ENCODE results near the gene ZNF746. TPM values are rescaled to one million over a fixed set of nuclear protein-coding genes. Genes with fewer than 3 reads are reported as not detected.

The ZNF746 gene
- polyA plus RNA-seq, 2 of the 4 experiments (the other 2 are of a cell fraction): 6.8 to 10.7 TPM

GRCh38 chr7:149477494-149478443 lies 19.8 kb downstream of the ZNF746 start (continued):
- TF ChIP-seq MAZ (IDR thresholded peaks at IDR 0.05; ENCODE audit: borderline replicate concordance, low read depth, low read length): no peak
- no peak for TF ChIP-seq TP53 (CRISPR knock-in tag; IDR thresholded peaks at IDR 0.05)
- TF ChIP-seq HEYL (CRISPR knock-in tag; IDR thresholded peaks at IDR 0.05): no peak
- no peak for TF ChIP-seq HMGXB4 (CRISPR knock-in tag; IDR thresholded peaks at IDR 0.05; ENCODE audit: borderline replicate concordance)
- no peak for TF ChIP-seq POLR2A (IDR thresholded peaks at IDR 0.05; ENCODE audit: low read length)

GRCh38 chr7:149476791-149477190 lies 20.8 kb downstream of the ZNF746 start:
- no peak for FAIRE-seq
- H3K4me3 ChIP-seq: no peak overlapping the region

More at GRCh38 chr7:149476791-149477190, 20.8 kb downstream of the ZNF746 start:
- H3K27ac ChIP-seq: no peak overlapping the region
- 94% methylated on average over 12 of the region's 12 CpGs for WGBS (ENCODE audit: missing lambda C conversion rate)
- peaks cover 5% of the 10 kb centered on the region; the same call in 1 of the 3 replicates for H3K9me3 ChIP-seq
- H3K4me1 ChIP-seq: no peaks in the 10 kb centered on the region
- no peak overlapping the region for H3K4me2 ChIP-seq
- DNase-seq (ENCODE audit: low read depth in 1 of 2, low spot score in 1 of 2) (no peak), ATAC-seq (no peak)
- ChIA-PET POLR2A (no interaction called here), CTCF (interaction anchor here (0.9 to 1.0 kb wide), 3 partner anchors 9 to 215 kb away, joined by 3 to 4 read pairs (median 4); partner anchors contain the start of gene ZNF783)
- TF ChIP-seq ATOH8 (CRISPR knock-in tag; IDR thresholded peaks at IDR 0.05; ENCODE audit: low read depth) (no peak), RFX5 (IDR thresholded peaks at IDR 0.05) (no peak), ESRRA (IDR thresholded peaks at IDR 0.05; ENCODE audit: borderline replicate concordance, low read length) (no peak), SMC3 (IDR thresholded peaks at IDR 0.05) (no peak), JUN (IDR thresholded peaks at IDR 0.05) (no peak), PHF8 (IDR thresholded peaks at IDR 0.05; ENCODE audit: borderline replicate concordance, low read depth) (no peak), HOXA7 (CRISPR knock-in tag; IDR thresholded peaks at IDR 0.05) (no peak), RAD21 (conservative IDR thresholded peaks at IDR 0.05 in 1 of 2, IDR thresholded peaks at IDR 0.05 in 1 of 2) (no peak), REST (IDR thresholded peaks at IDR 0.05) (no peak), ZSCAN20 (CRISPR knock-in tag; IDR thresholded peaks at IDR 0.05) (no peak), EHF (CRISPR knock-in tag; IDR thresholded peaks at IDR 0.05) (no peak)

All from A549 (cell line).